ENCODE results near the gene KLK10. TPM values are rescaled to one million over a fixed set of nuclear protein-coding genes. Genes with fewer than 3 reads are reported as not detected.

Gene KLK10
- polyA plus RNA-seq, 1 donor = 0.18 TPM

- DNase-seq (ENCODE audit: low read depth) = no peak
These were observed 7.0 kb upstream of the KLK10 start, which contains the start of gene KLK11 for GRCh38 chr19:51026554-51026831. Gene KLK11, minus strand, starts transcription at chr19:51026616. Its CDS starts 985 bp downstream, at chr19:51025631.

DNA sequence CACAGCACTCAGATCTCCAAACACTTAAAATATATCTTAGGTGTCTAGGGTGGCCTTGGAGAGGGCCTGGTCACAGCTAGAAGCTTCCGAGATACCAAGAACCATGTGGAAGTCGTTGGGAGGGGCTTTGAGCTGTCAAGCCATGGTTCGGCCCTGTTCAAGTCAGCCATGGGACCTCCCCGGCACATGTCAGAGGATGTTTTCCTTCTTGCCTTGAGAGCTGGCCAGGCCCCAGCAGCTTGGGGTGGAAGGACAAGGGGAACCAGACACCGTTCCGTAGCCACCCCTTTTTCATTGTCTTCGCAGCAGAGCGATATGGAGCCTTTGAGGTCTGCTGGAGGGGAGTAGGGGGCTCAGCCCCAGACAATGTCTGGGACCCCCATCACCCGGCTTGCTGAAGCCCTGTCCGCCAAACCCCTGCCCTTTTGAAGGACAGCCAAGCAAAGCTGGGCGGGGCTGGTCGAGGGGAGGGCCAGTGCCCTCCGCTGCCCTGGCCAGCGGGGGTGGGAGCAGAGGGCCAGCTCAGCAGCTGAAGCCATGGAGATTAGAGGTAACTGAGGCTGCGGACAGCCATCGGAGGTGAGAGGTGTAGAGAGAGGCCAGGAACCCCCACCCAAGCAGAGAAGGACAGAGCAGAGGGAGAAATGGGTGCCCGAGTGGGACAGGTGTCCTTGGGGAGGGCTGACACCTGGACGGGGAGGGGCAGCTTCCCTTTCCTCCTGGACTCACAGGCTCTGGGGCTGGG, 6.5 kb upstream of the KLK10 start:
- DNase-seq (ENCODE audit: low read depth) = no peak

GRCh38 chr19:51025401-51025800, 5.9 kb upstream of the KLK10 start:
- DNase-seq (ENCODE audit: low read depth) = no peak

DNA sequence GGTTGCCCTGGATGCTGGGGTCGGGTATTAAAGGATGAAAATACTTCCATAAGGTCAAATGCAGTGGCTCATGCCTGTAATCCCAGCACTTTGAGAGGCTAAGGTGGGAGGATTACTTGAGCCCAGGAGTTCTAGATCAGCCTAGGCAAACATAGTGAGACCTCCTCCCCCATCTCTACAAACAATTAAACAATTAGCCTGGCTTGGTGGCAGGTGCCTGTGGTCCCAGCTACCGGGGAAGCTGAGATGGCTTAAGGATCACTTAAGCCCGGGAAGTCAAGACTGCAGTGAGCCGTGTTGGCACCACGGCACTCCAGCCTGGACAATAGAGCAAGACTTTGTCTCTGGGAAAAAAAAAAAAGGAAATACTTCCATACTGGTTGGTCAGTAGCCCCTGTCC, 5.4 kb upstream of the KLK10 start:
- DNase-seq (ENCODE audit: low read depth) = no peak

DNA sequence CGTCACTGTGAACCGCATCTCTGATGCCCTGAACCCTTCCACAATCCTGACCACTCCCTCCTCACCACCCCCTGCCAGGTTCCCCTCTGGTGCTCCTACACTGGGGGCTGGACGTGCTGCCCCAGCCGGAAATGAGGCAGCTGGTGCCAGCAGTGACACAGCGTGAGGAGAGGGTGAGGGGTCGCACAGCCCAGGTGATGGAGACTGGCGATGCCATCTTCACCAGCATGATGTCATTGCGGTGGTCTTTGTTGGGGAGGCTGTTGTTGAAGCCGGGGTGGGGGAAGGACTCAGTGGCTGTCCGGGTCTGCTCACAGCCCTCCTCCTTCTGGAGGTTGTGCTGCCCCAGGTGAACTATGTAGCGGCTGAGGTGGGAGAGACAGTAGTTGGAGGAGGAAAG, 4.4 kb upstream of the KLK10 start:
- no peak for DNase-seq (ENCODE audit: low read depth)

DNA sequence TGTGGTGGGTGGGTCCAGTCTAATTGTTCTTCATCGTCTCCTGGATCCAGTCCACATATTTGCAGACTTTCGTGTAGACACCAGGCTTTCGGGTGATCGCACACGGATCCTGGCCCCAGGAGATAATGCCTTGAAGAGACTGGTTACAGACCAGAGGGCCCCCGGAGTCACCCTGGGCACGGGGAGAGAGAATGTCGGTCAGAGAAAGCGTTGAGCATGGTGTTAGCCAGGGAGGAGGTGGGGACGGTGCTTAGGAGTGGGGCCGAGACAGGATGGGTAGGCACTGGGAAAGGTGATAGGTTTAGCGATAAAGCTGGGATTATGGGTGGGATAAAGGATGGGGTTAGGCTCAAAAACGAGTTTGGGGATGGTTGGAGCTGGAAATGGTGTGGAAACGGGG, 3.0 kb upstream of the KLK10 start:
- no peak for DNase-seq (ENCODE audit: low read depth)

GRCh38 chr19:51020988-51021651, 1.6 kb upstream of the KLK10 start:
- peak; percentile 8 for DNase-seq (ENCODE audit: low read depth)

GRCh38 chr19:51018745-51019543, 565 bp downstream of the KLK10 start:
- DNase-seq (ENCODE audit: low read depth) = no peak

DNA sequence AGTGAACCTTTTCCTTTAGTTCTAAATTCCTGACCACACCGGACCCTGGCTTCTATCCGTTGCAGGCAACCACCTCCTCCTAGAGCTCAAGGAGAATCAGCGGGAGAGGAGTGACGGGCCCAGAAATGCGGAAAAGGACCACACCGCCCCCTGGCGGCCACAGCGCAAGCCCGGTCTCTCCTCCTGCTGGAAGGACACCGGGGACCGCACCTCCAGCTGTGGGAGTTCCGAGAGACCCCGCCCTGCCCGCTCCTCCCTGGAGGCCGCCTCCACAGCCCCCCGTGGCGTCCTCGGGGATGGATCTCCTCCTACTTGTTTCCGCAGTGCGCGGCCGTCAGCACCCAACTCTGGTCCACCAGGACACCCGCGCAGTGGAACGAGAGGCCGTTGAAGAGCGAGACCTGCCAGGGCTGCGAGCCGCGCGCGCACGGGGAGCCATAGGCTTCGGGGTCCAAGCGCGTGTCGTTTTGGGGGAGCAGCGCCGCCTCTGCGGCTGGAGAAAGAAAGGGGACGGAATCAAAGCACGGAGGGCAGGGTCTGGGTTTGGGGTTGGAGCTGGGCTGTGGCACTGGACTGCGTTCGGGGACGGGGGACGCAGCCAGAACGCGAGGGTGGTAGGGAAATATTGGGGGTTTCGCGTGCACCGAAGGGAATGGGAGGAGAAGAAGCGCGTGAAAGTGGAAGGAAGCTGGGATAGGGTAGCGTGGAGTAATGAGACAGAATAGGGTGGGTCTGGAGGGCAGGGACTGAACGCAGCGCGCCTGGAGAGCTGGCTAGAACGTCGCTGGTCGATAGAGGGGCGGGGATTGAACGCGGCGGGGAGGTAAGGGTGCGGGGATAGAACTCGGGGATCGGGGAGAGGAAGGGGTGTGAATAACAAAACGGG, 2.5 kb downstream of the KLK10 start:
- DNase-seq (ENCODE audit: low read depth) = no peak

DNA sequence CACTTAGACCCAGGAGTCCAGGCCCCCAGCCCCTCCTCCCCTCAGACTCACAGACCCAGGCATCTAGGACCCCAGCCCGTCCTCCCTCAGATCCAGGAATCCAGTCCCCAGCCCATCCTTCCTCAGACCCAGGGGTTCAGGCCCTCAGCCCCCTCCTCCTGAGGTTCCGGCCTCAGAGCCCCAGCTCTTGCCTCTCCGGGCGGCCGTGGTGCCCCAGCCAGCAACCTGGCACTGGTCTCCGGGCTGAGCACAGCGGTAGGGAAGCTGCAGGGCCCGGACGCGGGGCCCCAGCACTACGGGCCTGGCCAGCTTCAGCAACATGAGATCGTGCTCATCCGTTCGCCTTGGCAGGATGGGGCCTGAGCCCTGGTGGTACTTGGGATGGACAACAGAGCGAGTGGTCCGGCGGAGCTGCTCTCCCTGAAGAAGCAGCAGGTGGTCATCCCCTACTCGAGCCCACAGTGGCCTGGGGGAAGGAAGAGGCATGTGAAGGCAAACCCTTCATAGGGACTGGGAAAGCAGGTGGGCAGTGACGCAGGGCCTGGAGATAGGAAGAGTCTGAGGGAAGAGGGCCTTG, 3.7 kb downstream of the KLK10 start:
- DNase-seq (ENCODE audit: low read depth) = no peak

DNA sequence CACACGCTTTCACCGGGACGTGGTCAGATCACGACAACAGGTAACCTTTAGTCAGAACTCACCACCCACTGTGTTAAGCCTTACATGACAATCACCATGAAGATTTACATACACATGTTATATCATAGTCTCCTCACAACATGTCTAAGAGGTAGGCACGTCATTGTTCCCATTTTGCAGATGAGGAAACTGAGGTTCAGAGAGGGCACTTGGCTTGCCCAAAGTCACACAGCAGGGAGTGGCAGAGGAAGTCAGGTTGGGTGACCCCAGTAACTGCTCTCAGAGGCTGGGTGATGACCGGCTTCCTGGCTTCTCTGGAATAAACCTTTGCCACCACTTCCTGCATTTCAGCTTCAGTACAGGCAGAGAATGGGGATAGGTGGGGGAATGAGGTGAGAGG, 5.3 kb downstream of the KLK10 start:
- DNase-seq (ENCODE audit: low read depth) = no peak

GRCh38 chr19:51012661-51013190, 6.8 kb downstream of the KLK10 start:
- no peak for DNase-seq (ENCODE audit: low read depth)

GRCh38 chr19:51010066-51010795, 9.3 kb downstream of the KLK10 start:
- no peak for DNase-seq (ENCODE audit: low read depth)

- DNase-seq (ENCODE audit: low read depth) = no peak
These were observed 10.2 kb downstream of the KLK10 start for GRCh38 chr19:51009061-51009891.

DNA sequence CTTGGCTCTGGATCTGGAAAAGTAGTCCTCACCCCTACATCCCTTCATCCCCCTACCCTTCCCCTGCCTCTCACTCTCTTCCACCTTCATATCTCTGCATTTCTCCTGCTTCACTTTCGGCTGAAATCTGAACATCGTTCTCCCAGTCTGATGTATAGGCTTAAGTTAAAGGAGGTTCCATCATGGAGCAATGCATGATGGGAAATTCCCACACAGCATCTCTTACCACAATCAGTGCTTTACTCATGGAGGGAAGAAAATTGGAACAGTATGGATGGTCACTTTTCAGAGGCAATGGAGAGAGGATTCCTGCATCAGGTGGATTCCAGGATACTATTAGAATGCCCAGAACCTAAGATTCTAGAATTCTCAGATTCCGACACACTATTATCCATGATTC, 12.0 kb downstream of the KLK10 start:
- DNase-seq (ENCODE audit: low read depth) = no peak

GRCh38 chr19:51006406-51006805, 13.1 kb downstream of the KLK10 start:
- DNase-seq (ENCODE audit: low read depth) = no peak

GRCh38 chr19:51005248-51005647, 14.3 kb downstream of the KLK10 start:
- no peak for DNase-seq (ENCODE audit: low read depth)

DNA sequence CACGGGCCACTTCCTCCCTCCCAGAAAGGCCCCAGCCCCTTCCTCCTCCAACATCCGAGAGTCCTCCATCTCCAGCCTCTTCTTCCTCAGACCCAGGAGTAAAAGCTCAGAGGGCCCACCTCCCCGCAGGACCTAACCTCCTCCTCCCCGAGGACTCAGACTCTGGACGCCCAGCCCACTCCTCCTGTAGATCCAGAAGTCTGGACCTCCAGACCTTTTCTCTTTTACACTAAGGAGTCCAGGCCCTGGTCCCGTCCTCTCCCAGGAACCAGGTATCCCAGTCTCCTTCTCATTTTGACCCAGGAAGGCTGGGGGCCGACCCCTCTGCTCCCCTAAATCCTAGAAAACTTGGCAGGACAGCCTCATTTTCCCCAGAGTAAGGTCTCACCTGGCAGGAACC, 16.2 kb downstream of the KLK10 start:
- DNase-seq (ENCODE audit: low read depth) = no peak

DNA sequence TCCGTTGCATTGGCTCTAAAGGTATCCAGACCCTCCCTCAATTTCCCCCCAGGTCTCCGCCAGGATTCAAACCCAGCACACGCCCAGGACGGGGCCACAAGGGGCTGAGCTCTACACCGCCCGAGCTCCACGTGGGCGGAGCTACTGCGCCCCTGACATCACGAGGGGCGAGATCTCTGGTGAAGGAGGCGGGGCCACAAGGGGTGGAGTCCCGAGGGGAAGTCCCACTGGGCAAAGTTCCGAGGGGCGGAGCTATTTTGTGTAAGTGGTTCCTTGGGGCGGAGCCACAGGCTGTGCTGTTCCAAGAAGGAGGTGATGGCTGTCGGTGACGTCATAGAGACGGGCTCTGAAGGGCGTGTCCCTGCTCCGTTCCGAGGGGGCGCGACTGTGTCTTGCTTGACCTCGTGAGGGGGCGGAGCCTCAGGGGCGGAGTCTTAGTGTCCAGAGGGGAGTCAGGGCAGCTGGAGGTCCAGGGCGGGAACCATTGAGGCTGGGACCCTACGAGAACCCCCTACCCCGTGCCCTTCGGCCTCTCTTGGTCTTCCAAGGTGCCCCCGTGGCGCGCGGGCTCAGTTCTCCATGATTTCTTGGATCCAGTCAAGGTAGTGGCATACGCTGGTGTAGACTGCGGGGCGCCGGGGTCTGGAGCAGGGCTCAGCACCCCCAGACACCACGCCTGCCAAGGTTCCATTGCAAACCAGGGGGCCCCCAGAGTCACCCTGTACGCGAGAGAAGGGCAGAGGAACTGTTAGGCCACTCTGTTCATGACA, 16.8 kb downstream of the KLK10 start:
- no peak for DNase-seq (ENCODE audit: low read depth)

All from forelimb muscle (tissue), 1 donor.